ENCODE results near the gene LZIC. TPM values are rescaled to one million over a fixed set of nuclear protein-coding genes. Genes with fewer than 3 reads are reported as not detected.
A peak's percentile ranks its signal among the peaks of the same experiment; 100 is the strongest.

Gene LZIC
- polyA plus RNA-seq, 1 of the 3 experiments (the other 2 are of a cell fraction) = 9.6 TPM

GRCh38 chr1:9942939-9943788 is at the start of gene LZIC, which contains the start of gene NMNAT1 (continued):
- TF ChIP-seq USF2 (IDR thresholded peaks at IDR 0.05; ENCODE audit: borderline replicate concordance, low read depth, low read length) (no peak), EZH2phosphoT487 (IDR thresholded peaks at IDR 0.05; ENCODE audit: borderline replicate concordance, low read depth) (no peak), RFX5 (IDR thresholded peaks at IDR 0.05; ENCODE audit: low read length) (no peak), MXI1 (IDR thresholded peaks at IDR 0.05; ENCODE audit: low read depth, low read length) (peak; percentile 88)

GRCh38 chr1:9992910-9993309 is 49.7 kb upstream of the LZIC start:
- CTCF ChIA-PET = interaction anchor here (0.6 kb wide), 2 partner anchors 41 to 274 kb away, joined by 3 read pairs; no protein-coding TSS in a partner anchor
- Histone ChIP-seq H3K4me1 (ENCODE audit: control insufficient read depth in 1 of 2, insufficient read depth in 2 of 2, low read depth in 1 of 2, low read length in 1 of 2) (no peaks in the 10 kb centered on the region; a peak in 1 of 4 replicates), H3K9me2 (no peaks in the 10 kb centered on the region), H3K4me3 (ENCODE audit: low read depth in 2 of 2, low read length in 1 of 2) (no peak overlapping the region), H3K9me3 (no peaks in the 10 kb centered on the region), H3F3A (replicated peaks; ENCODE audit: insufficient read depth) (no peaks in the 10 kb centered on the region), H4K20me1 (ENCODE audit: insufficient read depth) (no peaks in the 10 kb centered on the region), H3K27ac (ENCODE audit: low read depth in 2 of 2, low read length in 1 of 2) (no peak overlapping the region), H3K4me2 (no peak overlapping the region), H3K27me3 (ENCODE audit: insufficient read depth) (peaks cover 5% of the 10 kb centered on the region; the same call in 1 of the 2 replicates), H3K36me3 (replicated peaks in 1 of 2; ENCODE audit: control insufficient read depth in 1 of 2, insufficient read depth in 2 of 2, low read length in 1 of 2) (no peaks in the 10 kb centered on the region), H3K9ac (no peak overlapping the region), H2AFZ (ENCODE audit: low read depth) (no peak overlapping the region), H3K79me2 (ENCODE audit: insufficient read depth) (no peaks in the 10 kb centered on the region)
- 88% methylated on average over 5 of the region's 5 CpGs for WGBS (ENCODE audit: low lambda C conversion rate)
- POLR2A ChIA-PET = no interaction called here
- TF ChIP-seq TAF1 (IDR thresholded peaks at IDR 0.05; ENCODE audit: borderline replicate concordance, low read depth, low read length) (no peak), NRF1 (IDR thresholded peaks at IDR 0.05; ENCODE audit: low read depth, low read length) (no peak), ZBTB33 (IDR thresholded peaks at IDR 0.05; ENCODE audit: borderline replicate concordance, low read depth) (no peak), MXI1 (IDR thresholded peaks at IDR 0.05; ENCODE audit: low read depth, low read length) (no peak), POLR2AphosphoS5 (IDR thresholded peaks at IDR 0.05; ENCODE audit: low read depth, low read length) (no peak), TEAD4 (IDR thresholded peaks at IDR 0.05; ENCODE audit: borderline replicate concordance, insufficient read depth) (no peak), YY1 (IDR thresholded peaks at IDR 0.05; ENCODE audit: low read depth) (no peak), MAX (IDR thresholded peaks at IDR 0.05; ENCODE audit: low read depth) (no peak), CTCF (IDR thresholded peaks at IDR 0.05) (no peak), GATA2 (CRISPR knock-in tag; IDR thresholded peaks at IDR 0.05) (no peak), RAD21 (IDR thresholded peaks at IDR 0.05; ENCODE audit: low read length) (no peak)
- no peak for DNase-seq

All from SK-N-SH (cell line).